ENCODE results near the gene TRIM28. TPM values are rescaled to one million over a fixed set of nuclear protein-coding genes. Genes with fewer than 3 reads are reported as not detected.

The TRIM28 gene
- total and polyA plus RNA-seq, 9 of the 15 experiments (the other 6 are each of a cell fraction or from before 2014, with no cell fraction given): 12.1 to 797 (median 490) TPM

- TF ChIP-seq HMG20A (CRISPR knock-in tag; conservative IDR thresholded peaks at IDR 0.05) (no peak), ATF7 (IDR thresholded peaks at IDR 0.05) (peak; percentile 80), STAT5B (CRISPR knock-in tag; IDR thresholded peaks at IDR 0.05) (no peak), FOS (IDR thresholded peaks at IDR 0.05; ENCODE audit: extremely low read depth, insufficient read length) (no peak), CBFB (CRISPR knock-in tag; IDR thresholded peaks at IDR 0.05) (peak; percentile 99), RAD21 (CRISPR knock-in tag; conservative IDR thresholded peaks at IDR 0.05 in 1 of 2, IDR thresholded peaks at IDR 0.05 in 1 of 2) (peak; percentile 83 to 85), ZNF76 (CRISPR knock-in tag; IDR thresholded peaks at IDR 0.05; ENCODE audit: borderline replicate concordance) (peak; percentile 73; the same call in 1 of the 2 replicates), ZNF24 (IDR thresholded peaks at IDR 0.05) (peak; percentile 31), ZNF785 (CRISPR knock-in tag; IDR thresholded peaks at IDR 0.05) (no peak), ZNF511 (CRISPR knock-in tag; IDR thresholded peaks at IDR 0.05) (peak; percentile 98), ZNF347 (CRISPR knock-in tag; IDR thresholded peaks at IDR 0.05; ENCODE audit: low read depth) (no peak), PRPF4 (IDR thresholded peaks at IDR 0.05; ENCODE audit: insufficient read depth, low read depth, low read length, poor library complexity, severe bottlenecking) (peak; percentile 53), E2F4 (CRISPR knock-in tag; IDR thresholded peaks at IDR 0.05; ENCODE audit: low read depth) (no peak; the same call in 1 of the 2 replicates), HDAC2 (IDR thresholded peaks at IDR 0.05) (peak; percentile 86; the same call in 1 of the 2 replicates), ZBTB7A (IDR thresholded peaks at IDR 0.05; ENCODE audit: borderline replicate concordance, control insufficient read depth, low read depth, low read length) (peak; percentile 90), ZNF274 (IDR thresholded peaks at IDR 0.05; ENCODE audit: borderline replicate concordance, low read depth, low read length) (no peak), CXXC5 (CRISPR knock-in tag; IDR thresholded peaks at IDR 0.05) (peak; percentile 93), STAT5A (IDR thresholded peaks at IDR 0.05; ENCODE audit: borderline replicate concordance, low read length) (peak; percentile 42; the same call in 1 of the 2 replicates)
Measured at GRCh38 chr19:58519355-58520256, 24.3 kb upstream of the TRIM28 start, which contains the start of gene ZBTB45 (continued).

Measured in K562 (cell line).